Prostate gland (tissue), 2 donors: ENCODE results near the gene GSS. TPM values are rescaled to one million over a fixed set of nuclear protein-coding genes. Genes with fewer than 3 reads are reported as not detected.

Experiments
- DNase-seq: peaks from one replicate; pipeline ENCODE4 v3.0.0-alpha.2; 2019; ENCODE audit warnings: low spot score
- H3K27ac ChIP-seq, 2 donors: fragments of 200-600 bp; sonication (generic); 2 replicates each; pipeline ENCODE4 v1.5.1; 2017 to 2019
- H3K27me3 ChIP-seq: fragments of 200-600 bp; sonication (generic); replicated peaks from 2 replicates; pipeline ENCODE4 v1.5.1; 2019; ENCODE audit not compliant: insufficient read depth
- H3K36me3 ChIP-seq, 2 donors: fragments of 200-600 bp; sonication (generic); 1 replicate in 1 of 2; 2 replicates in 1 of 2; pipeline versions ENCODE4 v1.5.1 to v1.8.1; 2017 to 2019
- H3K4me1 ChIP-seq: fragments of 200-600 bp; sonication (generic); replicated peaks from 2 replicates; pipeline ENCODE4 v1.5.1; 2019
- H3K4me3 ChIP-seq, 2 donors: fragments of 200-600 bp; sonication (generic); 2 replicates each; pipeline ENCODE4 v1.5.1; 2017 to 2019
- H3K9me3 ChIP-seq: fragments of 200-600 bp; sonication (generic); 2 replicates; pipeline ENCODE4 v1.5.1; 2017
- POLR2A ChIP-seq: fragments of 450-650 bp; IDR thresholded peaks from one replicate; pipeline ENCODE4 v1.6.1; 2016; ENCODE audit warnings: antibody characterized with exemption, mild to moderate bottlenecking
- POLR2AphosphoS5 ChIP-seq: sonication (generic); formaldehyde crosslinking; IDR thresholded peaks from one replicate; pipeline ENCODE4 v1.6.1; 2017; ENCODE audit warnings: antibody characterized with exemption
- WGBS: methylation state at CpG from one replicate; pipeline ENCODE4 v1.1.5; 2018; 5-methylcytosine and 5-hydroxymethylcytosine counted together
- intact Hi-C: fragments of 100-400 bp; cut with DNase I; formaldehyde crosslinking; loops from one replicate; pipeline ENCODE4 v1.14.2; 2022
- total RNA-seq, 2 donors: library from RNA; depleted of rRNA; stranded (reverse); fragments of >200 nt; gene quantifications; one replicate each; pipeline ENCODE4 v1.1.0, GENCODE V29; 2016
- TF ChIP-seq, protein P1 (sequence below), 4 experiments: fragments of 200-600 bp in 2 of 4; fragments of 450-650 bp in 2 of 4; sonication (generic) in 2 of 4; IDR thresholded peaks; 1 replicate in 3 of 4; 2 replicates in 1 of 4; pipeline ENCODE4 v1.5.1; 2016 to 2019; ENCODE audit warnings: antibody characterized with exemption in 4 of 4, mild to moderate bottlenecking in 2 of 4, moderate library complexity in 2 of 4

Gene GSS
- total RNA-seq, 2 donors from 2014 or later, result 84.4 to 101 TPM

DNA sequence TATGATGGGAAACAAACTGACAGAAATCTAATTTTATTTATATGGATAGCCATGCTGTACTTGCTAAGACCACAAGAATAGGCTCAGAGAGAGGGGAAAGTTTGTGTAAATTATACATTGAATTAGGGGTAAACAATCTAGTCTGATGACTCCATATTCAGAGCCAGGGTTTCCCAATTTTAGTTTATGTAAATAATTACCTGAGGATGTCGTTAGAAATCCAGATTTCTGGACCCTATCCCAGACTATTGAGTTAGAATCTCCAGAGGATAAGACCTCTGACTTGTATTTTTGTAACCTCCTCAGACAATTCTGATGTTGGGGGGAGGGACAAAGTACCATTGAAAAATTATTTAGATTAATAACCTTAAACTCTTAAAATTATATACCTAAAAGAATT lies 60.9 kb downstream of the GSS start:
- WGBS, result 35% methylated on average over 1 of the region's 1 CpG
- no peak for DNase-seq
- intact Hi-C loops, result no loop called here
- H3K36me3 ChIP-seq, result no peaks in the 10 kb centered on the region
- TF ChIP-seq, protein P1, sequence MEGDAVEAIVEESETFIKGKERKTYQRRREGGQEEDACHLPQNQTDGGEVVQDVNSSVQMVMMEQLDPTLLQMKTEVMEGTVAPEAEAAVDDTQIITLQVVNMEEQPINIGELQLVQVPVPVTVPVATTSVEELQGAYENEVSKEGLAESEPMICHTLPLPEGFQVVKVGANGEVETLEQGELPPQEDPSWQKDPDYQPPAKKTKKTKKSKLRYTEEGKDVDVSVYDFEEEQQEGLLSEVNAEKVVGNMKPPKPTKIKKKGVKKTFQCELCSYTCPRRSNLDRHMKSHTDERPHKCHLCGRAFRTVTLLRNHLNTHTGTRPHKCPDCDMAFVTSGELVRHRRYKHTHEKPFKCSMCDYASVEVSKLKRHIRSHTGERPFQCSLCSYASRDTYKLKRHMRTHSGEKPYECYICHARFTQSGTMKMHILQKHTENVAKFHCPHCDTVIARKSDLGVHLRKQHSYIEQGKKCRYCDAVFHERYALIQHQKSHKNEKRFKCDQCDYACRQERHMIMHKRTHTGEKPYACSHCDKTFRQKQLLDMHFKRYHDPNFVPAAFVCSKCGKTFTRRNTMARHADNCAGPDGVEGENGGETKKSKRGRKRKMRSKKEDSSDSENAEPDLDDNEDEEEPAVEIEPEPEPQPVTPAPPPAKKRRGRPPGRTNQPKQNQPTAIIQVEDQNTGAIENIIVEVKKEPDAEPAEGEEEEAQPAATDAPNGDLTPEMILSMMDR (IDR thresholded peaks at IDR 0.05), result no peak
- TF ChIP-seq POLR2A, result no peak
- TF ChIP-seq POLR2AphosphoS5, result no peak
- no peak overlapping the region for H3K4me3 ChIP-seq
- no peaks in the 10 kb centered on the region for H3K9me3 ChIP-seq
- no peak overlapping the region for H3K27ac ChIP-seq
- no peaks in the 10 kb centered on the region for H3K27me3 ChIP-seq
- no peaks in the 10 kb centered on the region for H3K4me1 ChIP-seq

- Histone ChIP-seq H3K27ac (no peak overlapping the region), H3K36me3 (no peaks in the 10 kb centered on the region), H3K4me3 (no peak overlapping the region), H3K9me3 (no peaks in the 10 kb centered on the region), H3K4me1 (no peaks in the 10 kb centered on the region), H3K27me3 (no peaks in the 10 kb centered on the region)
- TF ChIP-seq POLR2A (no peak), POLR2AphosphoS5 (no peak)
- TF ChIP-seq, protein P1 (IDR thresholded peaks at IDR 0.05), result no peak
- DNase-seq, result no peak
- intact Hi-C loops, result no loop called here
- 98% methylated on average over 2 of the region's 2 CpGs for whole genome bisulfite sequencing
These were observed 62.9 kb downstream of the GSS start for GRCh38 chr20:34892671-34893070.

GRCh38 chr20:34891166-34892062 lies 64.2 kb downstream of the GSS start:
- Histone ChIP-seq H3K9me3 (no peaks in the 10 kb centered on the region), H3K27ac (no peak overlapping the region), H3K27me3 (no peaks in the 10 kb centered on the region), H3K4me3 (no peak overlapping the region), H3K36me3 (no peaks in the 10 kb centered on the region), H3K4me1 (no peaks in the 10 kb centered on the region)
- no peak for DNase-seq
- no peak for TF ChIP-seq POLR2AphosphoS5
- TF ChIP-seq, protein P1 (IDR thresholded peaks at IDR 0.05), result no peak
- TF ChIP-seq POLR2A, result no peak
- 95% methylated on average over 2 of the region's 2 CpGs for WGBS
- intact Hi-C loops, result no loop called here

- intact Hi-C loops, result no loop called here
- TF ChIP-seq, protein P1 (IDR thresholded peaks at IDR 0.05), result no peak
- no peak for TF ChIP-seq POLR2A
- TF ChIP-seq POLR2AphosphoS5, result no peak
- no peaks in the 10 kb centered on the region for H3K9me3 ChIP-seq
- H3K4me3 ChIP-seq, result no peak overlapping the region
- no peaks in the 10 kb centered on the region for H3K36me3 ChIP-seq
- WGBS, result 89% methylated on average over 1 of the region's 1 CpG
- H3K4me1 ChIP-seq, result no peaks in the 10 kb centered on the region
- H3K27ac ChIP-seq, result no peak overlapping the region
- no peak for DNase-seq
- H3K27me3 ChIP-seq, result no peaks in the 10 kb centered on the region
These were observed 67.1 kb downstream of the GSS start for GRCh38 chr20:34888468-34888867.

DNA sequence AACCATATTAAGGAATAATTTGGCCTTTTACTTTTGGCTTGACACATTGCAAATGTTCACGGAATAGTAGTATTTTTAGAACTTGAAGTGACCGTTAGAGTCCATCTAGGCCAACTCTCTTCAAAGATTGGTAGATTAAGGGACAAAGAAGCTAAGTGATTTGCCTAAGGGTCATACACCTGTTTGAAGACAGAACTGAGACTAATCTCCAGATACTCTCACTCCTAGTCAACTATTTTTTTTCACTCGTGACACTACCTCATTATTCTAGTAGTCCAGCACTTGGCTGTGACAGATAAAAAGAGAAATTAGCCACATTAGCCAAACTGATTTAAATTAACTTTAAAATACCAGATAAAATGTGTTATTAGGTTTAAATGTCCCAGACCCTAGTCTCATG lies 68.6 kb downstream of the GSS start:
- Histone ChIP-seq H3K36me3 (no peaks in the 10 kb centered on the region), H3K4me3 (no peak overlapping the region), H3K27ac (no peak overlapping the region), H3K4me1 (no peaks in the 10 kb centered on the region), H3K27me3 (no peaks in the 10 kb centered on the region), H3K9me3 (no peaks in the 10 kb centered on the region)
- 65% methylated on average over 3 of the region's 3 CpGs for WGBS
- intact Hi-C loops, result no loop called here
- TF ChIP-seq POLR2AphosphoS5, result no peak
- TF ChIP-seq, protein P1 (IDR thresholded peaks at IDR 0.05), result no peak
- TF ChIP-seq POLR2A, result no peak
- no peak for DNase-seq
